BLaER1 (cell line): ENCODE results near the gene TRIM45.

ENCODE experiments used
- H3K27ac ChIP-seq: shearing (Covaris generic); formaldehyde crosslinking; 2 replicates; pipeline ENCODE4 v1.8.1; 2022
- H3K27me3 ChIP-seq: shearing (Covaris generic); formaldehyde crosslinking; 2 replicates; pipeline ENCODE4 v1.8.1; 2022
- H3K36me3 ChIP-seq: shearing (Covaris generic); formaldehyde crosslinking; 2 replicates; pipeline ENCODE4 v1.8.1; 2022
- H3K4me1 ChIP-seq: shearing (Covaris generic); formaldehyde crosslinking; 2 replicates; pipeline ENCODE4 v1.8.1; 2022
- H3K4me2 ChIP-seq: shearing (Covaris generic); formaldehyde crosslinking; 2 replicates; pipeline ENCODE4 v1.8.1; 2022
- H3K4me3 ChIP-seq: shearing (Covaris generic); formaldehyde crosslinking; 2 replicates; pipeline ENCODE4 v1.8.1; 2022
- H3K9ac ChIP-seq: shearing (Covaris generic); formaldehyde crosslinking; 2 replicates; pipeline ENCODE4 v1.8.1; 2022
- H3K9me3 ChIP-seq: shearing (Covaris generic); formaldehyde crosslinking; 2 replicates; pipeline ENCODE4 v1.8.1; 2022
- H4K20me1 ChIP-seq: shearing (Covaris generic); formaldehyde crosslinking; 2 replicates; pipeline ENCODE4 v1.8.1; 2022
- Cebpa-rat ChIP-seq: shearing (Covaris generic); IDR thresholded peaks from 2 replicates; pipeline ENCODE4 v1.8.1; 2022

TRIM45 gene

GRCh38 chr1:117147856-117148588 lies 26.5 kb upstream of the TRIM45 start:
- Histone ChIP-seq H3K4me3 (no peak overlapping the region), H3K27ac (no peak overlapping the region), H3K4me2 (no peak overlapping the region), H3K27me3 (no peaks in the 10 kb centered on the region), H3K9ac (no peak overlapping the region), H3K4me1 (no peaks in the 10 kb centered on the region), H3K36me3 (no peaks in the 10 kb centered on the region), H4K20me1 (no peaks in the 10 kb centered on the region), H3K9me3 (peaks cover 7% of the 10 kb centered on the region)
- TF ChIP-seq Cebpa-rat = no peak

GRCh38 chr1:117147341-117147831 lies 25.8 kb upstream of the TRIM45 start:
- Histone ChIP-seq H3K4me3 (no peak overlapping the region), H3K9me3 (peaks cover 7% of the 10 kb centered on the region), H3K9ac (no peak overlapping the region), H3K4me2 (no peak overlapping the region), H3K36me3 (no peaks in the 10 kb centered on the region), H3K27me3 (no peaks in the 10 kb centered on the region), H3K4me1 (no peaks in the 10 kb centered on the region), H4K20me1 (no peaks in the 10 kb centered on the region), H3K27ac (no peak overlapping the region)
- no peak for TF ChIP-seq Cebpa-rat

- Histone ChIP-seq H4K20me1 (no peaks in the 10 kb centered on the region), H3K9me3 (peaks cover 7% of the 10 kb centered on the region), H3K9ac (no peak overlapping the region), H3K36me3 (no peaks in the 10 kb centered on the region), H3K27me3 (no peaks in the 10 kb centered on the region), H3K4me3 (no peak overlapping the region), H3K27ac (no peak overlapping the region), H3K4me2 (no peak overlapping the region), H3K4me1 (no peaks in the 10 kb centered on the region)
- TF ChIP-seq Cebpa-rat = no peak
Observed at GRCh38 chr1:117146575-117147340, 25.2 kb upstream of the TRIM45 start.

GRCh38 chr1:117146072-117146471 lies 24.5 kb upstream of the TRIM45 start:
- Histone ChIP-seq H3K9ac (no peak overlapping the region), H3K27me3 (no peaks in the 10 kb centered on the region), H4K20me1 (no peaks in the 10 kb centered on the region), H3K4me3 (no peak overlapping the region), H3K27ac (no peak overlapping the region), H3K9me3 (peaks cover under 1% of the 10 kb centered on the region; the same call in 1 of the 2 replicates), H3K4me2 (no peak overlapping the region), H3K4me1 (no peaks in the 10 kb centered on the region), H3K36me3 (no peaks in the 10 kb centered on the region)
- no peak for TF ChIP-seq Cebpa-rat

- no peak for TF ChIP-seq Cebpa-rat
- no peak overlapping the region for H3K27ac ChIP-seq
- no peak overlapping the region for H3K4me2 ChIP-seq
- H3K36me3 ChIP-seq = no peaks in the 10 kb centered on the region
- no peaks in the 10 kb centered on the region for H4K20me1 ChIP-seq
- H3K9ac ChIP-seq = no peak overlapping the region
- no peaks in the 10 kb centered on the region for H3K27me3 ChIP-seq
- H3K4me3 ChIP-seq = no peak overlapping the region
- no peaks in the 10 kb centered on the region for H3K9me3 ChIP-seq
- no peaks in the 10 kb centered on the region for H3K4me1 ChIP-seq
Observed at GRCh38 chr1:117143871-117144270, 22.3 kb upstream of the TRIM45 start.

GRCh38 chr1:117143172-117143571 lies 21.6 kb upstream of the TRIM45 start:
- H3K4me3 ChIP-seq = no peak overlapping the region
- no peak for TF ChIP-seq Cebpa-rat
- H3K9ac ChIP-seq = no peak overlapping the region

GRCh38 chr1:117142200-117142599 lies 20.7 kb upstream of the TRIM45 start:
- Histone ChIP-seq H3K36me3 (no peaks in the 10 kb centered on the region), H3K4me3 (no peak overlapping the region), H3K4me2 (no peak overlapping the region), H3K9ac (no peak overlapping the region), H3K9me3 (no peaks in the 10 kb centered on the region), H4K20me1 (no peaks in the 10 kb centered on the region), H3K27ac (no peak overlapping the region), H3K4me1 (no peaks in the 10 kb centered on the region), H3K27me3 (no peaks in the 10 kb centered on the region)
- TF ChIP-seq Cebpa-rat = no peak

More at GRCh38 chr1:117143172-117143571, 21.6 kb upstream of the TRIM45 start:
- H3K27me3 ChIP-seq = no peaks in the 10 kb centered on the region
- no peak overlapping the region for H3K27ac ChIP-seq
- no peaks in the 10 kb centered on the region for H3K36me3 ChIP-seq
- no peaks in the 10 kb centered on the region for H3K9me3 ChIP-seq
- no peaks in the 10 kb centered on the region for H4K20me1 ChIP-seq
- no peaks in the 10 kb centered on the region for H3K4me1 ChIP-seq
- no peak overlapping the region for H3K4me2 ChIP-seq

GRCh38 chr1:117138561-117138960 lies 17.0 kb upstream of the TRIM45 start:
- Histone ChIP-seq H3K27me3 (no peaks in the 10 kb centered on the region), H3K9ac (no peak overlapping the region), H3K9me3 (no peaks in the 10 kb centered on the region), H3K4me2 (no peak overlapping the region), H4K20me1 (no peaks in the 10 kb centered on the region), H3K4me1 (no peaks in the 10 kb centered on the region), H3K4me3 (no peak overlapping the region), H3K27ac (no peak overlapping the region), H3K36me3 (no peaks in the 10 kb centered on the region)
- no peak for TF ChIP-seq Cebpa-rat

- Histone ChIP-seq H3K27ac (no peak overlapping the region), H3K9me3 (no peaks in the 10 kb centered on the region), H3K4me1 (no peaks in the 10 kb centered on the region), H3K4me2 (no peak overlapping the region), H3K36me3 (no peaks in the 10 kb centered on the region), H4K20me1 (no peaks in the 10 kb centered on the region), H3K4me3 (no peak overlapping the region), H3K27me3 (no peaks in the 10 kb centered on the region), H3K9ac (no peak overlapping the region)
- no peak for TF ChIP-seq Cebpa-rat
Observed at GRCh38 chr1:117138106-117138505, 16.6 kb upstream of the TRIM45 start.

GRCh38 chr1:117137281-117137855 lies 15.8 kb upstream of the TRIM45 start:
- no peaks in the 10 kb centered on the region for H3K9me3 ChIP-seq
- H4K20me1 ChIP-seq = no peaks in the 10 kb centered on the region
- no peaks in the 10 kb centered on the region for H3K36me3 ChIP-seq
- H3K27ac ChIP-seq = no peak overlapping the region
- no peak overlapping the region for H3K4me2 ChIP-seq
- no peak overlapping the region for H3K4me3 ChIP-seq
- H3K9ac ChIP-seq = no peak overlapping the region
- H3K4me1 ChIP-seq = no peaks in the 10 kb centered on the region
- TF ChIP-seq Cebpa-rat = no peak
- H3K27me3 ChIP-seq = no peaks in the 10 kb centered on the region
